ENCODE data around the gene PIK3R1.

The PIK3R1 gene

GRCh38 chr5:68219161-68219816 is 3.7 kb downstream of the PIK3R1 start:
- in situ Hi-C loops (cut with MboI; ENCODE audit: low pct_unique_long_range_greater_than_20kb, low sequenced_read_pairs, unreplicated experiment), result no loop called here
- DNase-seq (ENCODE audit: low spot score), result no peak
- TF ChIP-seq CTCF (IDR thresholded peaks at IDR 0.05; ENCODE audit: extremely low read depth, insufficient read depth, missing control alignments), result no peak

- in situ Hi-C loops (cut with MboI; ENCODE audit: low pct_unique_long_range_greater_than_20kb, low sequenced_read_pairs, unreplicated experiment), result no loop called here
- TF ChIP-seq CTCF (IDR thresholded peaks at IDR 0.05; ENCODE audit: extremely low read depth, insufficient read depth, missing control alignments), result no peak
- no peak for DNase-seq (ENCODE audit: low spot score)
Measured at GRCh38 chr5:68220260-68220659, 4.7 kb downstream of the PIK3R1 start.

- no peak for TF ChIP-seq CTCF (IDR thresholded peaks at IDR 0.05; ENCODE audit: extremely low read depth, insufficient read depth, missing control alignments)
- in situ Hi-C loops (cut with MboI; ENCODE audit: low pct_unique_long_range_greater_than_20kb, low sequenced_read_pairs, unreplicated experiment), result no loop called here
- no peak for DNase-seq (ENCODE audit: low spot score)
Measured at GRCh38 chr5:68220914-68221313, 5.4 kb downstream of the PIK3R1 start.

GRCh38 chr5:68221488-68221887 is 5.9 kb downstream of the PIK3R1 start:
- no peak for TF ChIP-seq CTCF (IDR thresholded peaks at IDR 0.05; ENCODE audit: extremely low read depth, insufficient read depth, missing control alignments)
- in situ Hi-C loops (cut with MboI; ENCODE audit: low pct_unique_long_range_greater_than_20kb, low sequenced_read_pairs, unreplicated experiment), result no loop called here
- DNase-seq (ENCODE audit: low spot score), result no peak

- in situ Hi-C loops (cut with MboI; ENCODE audit: low pct_unique_long_range_greater_than_20kb, low sequenced_read_pairs, unreplicated experiment), result no loop called here
- DNase-seq (ENCODE audit: low spot score), result no peak
- TF ChIP-seq CTCF (IDR thresholded peaks at IDR 0.05; ENCODE audit: extremely low read depth, insufficient read depth, missing control alignments), result no peak
Measured at GRCh38 chr5:68222310-68222709, 6.8 kb downstream of the PIK3R1 start.

- no peak for TF ChIP-seq CTCF (IDR thresholded peaks at IDR 0.05; ENCODE audit: extremely low read depth, insufficient read depth, missing control alignments)
- no peak for DNase-seq (ENCODE audit: low spot score)
- in situ Hi-C loops (cut with MboI; ENCODE audit: low pct_unique_long_range_greater_than_20kb, low sequenced_read_pairs, unreplicated experiment), result no loop called here
Measured at GRCh38 chr5:68222824-68223354, 7.3 kb downstream of the PIK3R1 start.
